ENCODE results near the gene MAML2. TPM values are rescaled to one million over a fixed set of nuclear protein-coding genes. Genes with fewer than 3 reads are reported as not detected.

MAML2 gene
- total RNA-seq, 5 donors from 2014 or later (not counting 1 experiment from before 2014, with no cell fraction given) = 30.4 to 66.7 (median 35.1) TPM

DNA sequence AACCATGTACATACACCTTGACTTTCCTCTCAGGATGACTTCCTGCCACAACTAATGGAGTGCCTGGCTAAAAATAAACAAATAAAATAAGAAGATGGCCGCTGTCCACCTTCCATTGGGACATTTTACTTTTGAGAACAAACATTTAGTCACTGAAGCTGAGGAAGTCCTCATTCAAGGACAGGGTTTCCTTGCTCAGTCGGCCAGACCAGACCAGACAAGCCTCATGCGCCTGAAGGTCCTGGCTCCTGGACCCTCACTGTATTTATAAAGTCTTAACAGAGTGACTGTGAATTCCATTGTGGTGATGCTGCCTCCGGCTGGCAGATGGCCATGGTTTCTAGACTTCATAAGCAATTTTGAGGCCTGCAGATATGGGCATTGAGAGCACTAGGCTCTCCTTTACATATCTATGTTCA lies 114.5 kb downstream of the MAML2 start:
- DNase-seq = no peak
- no peaks in the 10 kb centered on the region for H3K36me3 ChIP-seq (ENCODE audit: control insufficient read depth in 2 of 2, extremely low read depth in 1 of 2, insufficient read depth in 1 of 2, low read length in 1 of 2)
- WGBS (ENCODE audit: insufficient coverage) = 94% methylated on average over 3 of the region's 4 CpGs
- Mint-ChIP-seq H3K9me3 (no peaks in the 10 kb centered on the region), H3K4me1 (peaks cover 78 to 86% (median 84%) of the 10 kb centered on the region in 3 donors), H3K27ac (peak overlapping the region; percentile 85 to 92), H3K27me3 (no peaks in the 10 kb centered on the region), H3K4me3 (peak overlapping the region in 1 of 3 donors; percentile 47), H3K36me3 (peaks cover 29% of the 10 kb centered on the region)
- H3K4me3 ChIP-seq (ENCODE audit: control insufficient read depth in 1 of 2, extremely low read depth in 1 of 2, low read length in 1 of 2) = no peak overlapping the region
- H3K27ac ChIP-seq (ENCODE audit: low read length) = no peak overlapping the region
- H3K27me3 ChIP-seq (replicated peaks in 1 of 2; ENCODE audit: control insufficient read depth in 2 of 2, extremely low read depth in 1 of 2, insufficient read depth in 2 of 2, low read length in 1 of 2) = no peaks in the 10 kb centered on the region
- H3K9me3 ChIP-seq = no peaks in the 10 kb centered on the region
- CTCF ChIA-PET = interaction anchor here in 1 of 2 donors (0.8 kb wide), 1 partner anchor 114 kb away, joined by 4 read pairs; the partner anchor contains the start of gene MAML2
- POLR2A ChIA-PET = no interaction called here
- peaks cover 19 to 33% of the 10 kb centered on the region in 2 experiments for H3K4me1 ChIP-seq (ENCODE audit: control insufficient read depth in 1 of 2, extremely low read depth in 1 of 2, insufficient read depth in 2 of 2, low read length in 2 of 2)
- no peak for ATAC-seq (replicated peaks in 1 of 4)

DNA sequence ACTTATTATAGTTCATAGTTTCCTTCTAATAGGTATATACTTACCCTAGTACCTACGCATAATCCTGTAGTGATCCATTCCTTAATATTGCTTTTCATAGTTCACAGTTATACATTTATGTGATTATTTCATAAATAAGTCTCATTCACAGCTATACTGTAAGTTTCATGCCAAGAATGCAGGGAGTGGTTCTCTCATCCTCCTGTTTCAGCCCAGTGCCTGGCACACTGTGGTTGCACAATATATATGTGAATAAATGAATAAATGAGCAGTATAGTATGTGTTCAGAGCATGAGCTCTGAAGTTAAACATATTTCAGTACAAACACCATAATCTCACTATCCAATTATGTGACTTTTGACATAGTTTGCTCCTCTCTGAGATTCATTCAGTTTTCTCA lies 115.8 kb downstream of the MAML2 start:
- H3K4me1 Mint-ChIP-seq = peaks cover 83 to 94% (median 87%) of the 10 kb centered on the region in 3 donors
- no peaks in the 10 kb centered on the region for H3K27me3 Mint-ChIP-seq
- CTCF ChIA-PET = interaction anchor here in 1 of 2 donors (0.9 kb wide), 1 partner anchor 13 kb away, joined by 3 read pairs; no protein-coding TSS in a partner anchor
- WGBS (ENCODE audit: insufficient coverage) = no CpG with 5 or more reads among the region's 1 CpG
- Histone ChIP-seq H3K9me3 (no peaks in the 10 kb centered on the region), H3K36me3 (ENCODE audit: control insufficient read depth in 2 of 2, extremely low read depth in 1 of 2, insufficient read depth in 1 of 2, low read length in 1 of 2) (no peaks in the 10 kb centered on the region), H3K27me3 (replicated peaks in 1 of 2; ENCODE audit: control insufficient read depth in 2 of 2, extremely low read depth in 1 of 2, insufficient read depth in 2 of 2, low read length in 1 of 2) (no peaks in the 10 kb centered on the region), H3K4me3 (ENCODE audit: control insufficient read depth in 1 of 2, extremely low read depth in 1 of 2, low read length in 1 of 2) (no peak overlapping the region), H3K4me1 (ENCODE audit: control insufficient read depth in 1 of 2, extremely low read depth in 1 of 2, insufficient read depth in 2 of 2, low read length in 2 of 2) (peaks cover 21 to 37% of the 10 kb centered on the region in 2 experiments), H3K27ac (ENCODE audit: low read length) (no peak overlapping the region)
- POLR2A ChIA-PET = interaction anchor here (0.6 to 1.8 kb wide), 4 partner anchors 11 to 305 kb away, joined by 3 to 6 read pairs (median 4); no protein-coding TSS in a partner anchor
- no peak overlapping the region for H3K4me3 Mint-ChIP-seq
- DNase-seq (no peak), ATAC-seq (replicated peaks in 1 of 4) (no peak)
- H3K36me3 Mint-ChIP-seq = peaks cover 31% of the 10 kb centered on the region
- peak overlapping the region; percentile 73 to 85 for H3K27ac Mint-ChIP-seq
- H3K9me3 Mint-ChIP-seq = no peaks in the 10 kb centered on the region

DNA sequence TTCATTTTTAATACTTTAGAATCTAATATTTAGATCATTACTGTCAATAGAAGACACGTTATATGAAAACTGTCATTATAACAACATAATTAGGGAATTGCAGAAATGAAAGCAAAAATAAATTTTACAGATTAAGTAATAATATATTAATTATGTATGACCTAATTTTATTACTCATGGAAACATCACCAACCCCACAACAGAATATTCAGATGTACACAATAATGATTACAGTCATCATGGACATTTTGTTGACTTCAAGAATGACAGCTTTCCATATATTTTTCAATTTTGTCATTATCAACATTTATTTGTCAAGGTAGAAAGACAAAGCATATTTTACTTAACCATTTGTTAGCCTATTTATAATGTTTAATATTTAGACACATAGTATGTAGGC lies 119.9 kb downstream of the MAML2 start:
- no CpG with 5 or more reads among the region's 1 CpG for WGBS (ENCODE audit: insufficient coverage)
- no peaks in the 10 kb centered on the region for H3K9me3 Mint-ChIP-seq
- no peak overlapping the region for H3K4me3 Mint-ChIP-seq
- peaks cover 41 to 42% of the 10 kb centered on the region in 2 experiments for H3K4me1 ChIP-seq (ENCODE audit: control insufficient read depth in 1 of 2, extremely low read depth in 1 of 2, insufficient read depth in 2 of 2, low read length in 2 of 2)
- no peaks in the 10 kb centered on the region for H3K27me3 Mint-ChIP-seq
- H3K36me3 ChIP-seq (ENCODE audit: control insufficient read depth in 2 of 2, extremely low read depth in 1 of 2, insufficient read depth in 1 of 2, low read length in 1 of 2) = no peaks in the 10 kb centered on the region
- POLR2A ChIA-PET = no interaction called here
- H3K36me3 Mint-ChIP-seq = peaks cover 24% of the 10 kb centered on the region
- CTCF ChIA-PET = no interaction called here
- no peaks in the 10 kb centered on the region for H3K9me3 ChIP-seq
- no peak for DNase-seq
- H3K4me3 ChIP-seq (ENCODE audit: control insufficient read depth in 1 of 2, extremely low read depth in 1 of 2, low read length in 1 of 2) = no peak overlapping the region
- H3K27ac ChIP-seq (ENCODE audit: low read length) = no peak overlapping the region
- H3K27ac Mint-ChIP-seq = peak overlapping the region; percentile 74 to 84
- ATAC-seq (replicated peaks in 1 of 4) = no peak
- H3K4me1 Mint-ChIP-seq = peaks cover 80 to 92% (median 83%) of the 10 kb centered on the region in 3 donors
- H3K27me3 ChIP-seq (replicated peaks in 1 of 2; ENCODE audit: control insufficient read depth in 2 of 2, extremely low read depth in 1 of 2, insufficient read depth in 2 of 2, low read length in 1 of 2) = no peaks in the 10 kb centered on the region

DNA sequence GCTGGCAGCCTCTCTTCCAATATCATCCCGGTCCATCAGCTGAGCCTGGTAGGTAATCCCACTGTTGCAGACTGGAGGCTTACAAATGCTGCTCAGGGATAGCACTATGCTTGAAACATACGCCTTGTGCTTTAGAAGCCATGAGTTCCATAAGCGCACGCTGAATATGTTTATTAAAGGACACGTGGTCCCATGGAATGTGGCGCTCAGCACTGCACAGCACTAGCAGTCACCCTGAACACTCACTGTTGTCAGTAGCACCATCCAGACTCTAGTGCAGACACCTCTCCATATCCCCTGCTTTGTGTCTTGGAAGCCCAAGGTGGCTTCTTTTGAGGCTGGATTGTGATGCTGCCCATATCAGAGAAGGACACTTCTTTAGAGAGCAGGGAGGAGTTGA lies 120.9 kb downstream of the MAML2 start:
- ChIA-PET CTCF (interaction anchor here (0.5 to 1.1 kb wide), 4 partner anchors 52 to 167 kb away, joined by 3 to 6 read pairs (median 5); no protein-coding TSS in a partner anchor), POLR2A (interaction anchor here in 1 of 2 donors (0.6 kb wide), 1 partner anchor 179 kb away, joined by 5 read pairs; no protein-coding TSS in a partner anchor)
- peaks cover 40 to 50% of the 10 kb centered on the region in 2 experiments for H3K4me1 ChIP-seq (ENCODE audit: control insufficient read depth in 1 of 2, extremely low read depth in 1 of 2, insufficient read depth in 2 of 2, low read length in 2 of 2)
- DNase-seq (no peak), ATAC-seq (replicated peaks in 1 of 4) (no peak)
- H3K27ac ChIP-seq (ENCODE audit: low read length) = peak overlapping the region; percentile 43
- WGBS (ENCODE audit: insufficient coverage) = 99% methylated on average over 6 of the region's 6 CpGs
- Mint-ChIP-seq H3K4me3 (peak overlapping the region in 2 of 3 donors; percentile 11 to 52), H3K4me1 (peaks cover 80 to 92% (median 83%) of the 10 kb centered on the region in 3 donors), H3K36me3 (peaks cover 20% of the 10 kb centered on the region), H3K27ac (peak overlapping the region; percentile 89 to 91), H3K27me3 (no peaks in the 10 kb centered on the region), H3K9me3 (no peaks in the 10 kb centered on the region)
- H3K9me3 ChIP-seq = no peaks in the 10 kb centered on the region
- H3K36me3 ChIP-seq (ENCODE audit: control insufficient read depth in 2 of 2, extremely low read depth in 1 of 2, insufficient read depth in 1 of 2, low read length in 1 of 2) = no peaks in the 10 kb centered on the region
- no peak overlapping the region for H3K4me3 ChIP-seq (ENCODE audit: control insufficient read depth in 1 of 2, extremely low read depth in 1 of 2, low read length in 1 of 2)
- no peaks in the 10 kb centered on the region for H3K27me3 ChIP-seq (replicated peaks in 1 of 2; ENCODE audit: control insufficient read depth in 2 of 2, extremely low read depth in 1 of 2, insufficient read depth in 2 of 2, low read length in 1 of 2)

DNA sequence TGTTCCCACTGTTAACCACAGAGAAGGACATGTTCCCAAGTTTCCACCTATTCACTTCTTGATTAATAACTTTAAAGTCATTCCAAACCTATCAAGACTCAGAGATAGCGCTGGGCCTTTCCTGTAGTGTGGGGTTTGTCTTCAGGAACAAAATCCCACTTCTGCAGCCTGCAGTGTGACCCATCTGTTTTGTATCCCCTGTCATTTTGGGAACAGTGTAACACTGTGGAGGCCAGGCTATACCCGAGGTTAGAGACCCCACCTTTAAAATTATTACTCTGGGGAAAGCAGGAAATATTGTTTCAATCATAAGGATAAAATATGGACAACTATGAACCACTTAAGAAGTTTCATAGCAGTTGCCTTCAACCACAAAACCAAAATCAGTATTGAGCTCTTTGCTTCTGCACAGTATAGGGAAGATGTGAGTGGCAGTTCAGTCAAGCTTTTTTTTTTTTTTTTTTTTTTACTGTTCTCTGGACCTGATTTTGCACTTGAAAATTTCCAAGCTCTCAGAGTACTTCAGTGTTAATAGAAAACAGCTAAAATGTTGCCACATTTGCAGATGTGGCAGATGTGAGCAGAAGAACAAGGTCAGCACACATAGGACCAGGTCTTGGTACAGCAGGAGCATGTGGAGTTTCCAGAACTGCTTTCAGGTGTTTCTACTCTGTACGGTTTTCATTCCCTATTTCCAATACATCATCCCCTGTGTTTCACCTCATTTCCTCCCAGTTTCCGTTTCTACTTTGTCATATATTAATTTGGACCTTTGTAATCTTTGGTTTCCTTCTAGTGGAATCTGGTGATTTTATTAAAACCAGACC lies 121.5 kb downstream of the MAML2 start:
- Mint-ChIP-seq H3K27ac (peak overlapping the region; percentile 89 to 91), H3K27me3 (no peaks in the 10 kb centered on the region), H3K36me3 (peaks cover 20% of the 10 kb centered on the region), H3K9me3 (no peaks in the 10 kb centered on the region), H3K4me1 (peaks cover 82 to 92% (median 85%) of the 10 kb centered on the region in 3 donors), H3K4me3 (peak overlapping the region; percentile 11 to 52 (median 36))
- POLR2A ChIA-PET = interaction anchor here (0.6 to 0.7 kb wide), 4 partner anchors 19 to 179 kb away, joined by 5 to 10 read pairs (median 5); no protein-coding TSS in a partner anchor
- WGBS (ENCODE audit: insufficient coverage) = no CpG with 5 or more reads among the region's 4 CpGs
- peak; percentile 21 to 57 (median 46) for ATAC-seq (replicated peaks in 1 of 4)
- CTCF ChIA-PET = interaction anchor here (0.5 to 1.1 kb wide), 9 partner anchors 10 to 1067 kb away, joined by 3 to 10 read pairs (median 5); no protein-coding TSS in a partner anchor
- H3K4me3 ChIP-seq (ENCODE audit: control insufficient read depth in 1 of 2, extremely low read depth in 1 of 2, low read length in 1 of 2) = no peak overlapping the region
- H3K9me3 ChIP-seq = no peaks in the 10 kb centered on the region
- peaks cover 47 to 57% of the 10 kb centered on the region in 2 experiments for H3K4me1 ChIP-seq (ENCODE audit: control insufficient read depth in 1 of 2, extremely low read depth in 1 of 2, insufficient read depth in 2 of 2, low read length in 2 of 2)
- no peaks in the 10 kb centered on the region for H3K36me3 ChIP-seq (ENCODE audit: control insufficient read depth in 2 of 2, extremely low read depth in 1 of 2, insufficient read depth in 1 of 2, low read length in 1 of 2)
- no peak for DNase-seq
- H3K27ac ChIP-seq (ENCODE audit: low read length) = peak overlapping the region; percentile 90
- no peaks in the 10 kb centered on the region for H3K27me3 ChIP-seq (replicated peaks in 1 of 2; ENCODE audit: control insufficient read depth in 2 of 2, extremely low read depth in 1 of 2, insufficient read depth in 2 of 2, low read length in 1 of 2)

DNA sequence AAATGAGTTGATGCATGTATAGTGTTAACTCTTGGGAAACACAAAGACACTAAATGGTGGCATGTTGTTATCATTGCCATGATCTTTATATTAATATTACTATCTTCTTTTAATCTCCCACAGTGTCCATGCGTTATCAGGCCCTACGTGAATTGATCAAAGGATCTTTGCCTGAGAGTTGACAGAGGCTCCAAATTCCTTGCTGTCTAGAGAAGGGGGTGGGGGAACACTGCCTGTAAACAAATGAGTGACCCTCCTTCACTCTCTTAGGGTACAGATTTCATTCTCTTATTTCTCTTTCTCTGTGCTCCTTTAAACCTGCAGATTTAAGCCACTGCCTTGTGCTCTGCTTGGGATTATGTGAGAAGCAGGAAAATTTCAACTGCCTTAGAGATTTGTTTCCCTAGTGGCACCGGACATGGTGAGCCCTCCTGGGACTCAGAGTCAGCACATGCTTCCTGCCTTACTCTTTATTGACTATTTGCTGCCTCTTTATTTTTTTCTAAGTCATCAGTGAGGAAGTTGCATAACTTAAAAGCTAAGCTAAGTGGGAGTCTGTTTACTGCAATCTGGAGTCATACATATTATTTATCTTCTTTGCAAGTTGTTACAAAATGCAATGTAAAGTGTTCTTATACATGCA lies 122.9 kb downstream of the MAML2 start:
- peaks cover 86 to 93% (median 88%) of the 10 kb centered on the region in 3 donors for H3K4me1 Mint-ChIP-seq
- Histone ChIP-seq H3K27ac (ENCODE audit: low read length) (peak overlapping the region; percentile 90), H3K27me3 (replicated peaks in 1 of 2; ENCODE audit: control insufficient read depth in 2 of 2, extremely low read depth in 1 of 2, insufficient read depth in 2 of 2, low read length in 1 of 2) (no peaks in the 10 kb centered on the region), H3K4me1 (ENCODE audit: control insufficient read depth in 1 of 2, extremely low read depth in 1 of 2, insufficient read depth in 2 of 2, low read length in 2 of 2) (peaks cover 54 to 67% of the 10 kb centered on the region in 2 experiments), H3K4me3 (ENCODE audit: control insufficient read depth in 1 of 2, extremely low read depth in 1 of 2, low read length in 1 of 2) (no peak overlapping the region), H3K9me3 (no peaks in the 10 kb centered on the region), H3K36me3 (ENCODE audit: control insufficient read depth in 2 of 2, extremely low read depth in 1 of 2, insufficient read depth in 1 of 2, low read length in 1 of 2) (no peaks in the 10 kb centered on the region)
- peak overlapping the region; percentile 89 to 99 for H3K27ac Mint-ChIP-seq
- 0% methylated on average over 1 of the region's 3 CpGs for WGBS (ENCODE audit: insufficient coverage)
- CTCF ChIA-PET = interaction anchor here in 1 of 2 donors (0.9 kb wide), 1 partner anchor 47 kb away, joined by 3 read pairs; no protein-coding TSS in a partner anchor
- no peaks in the 10 kb centered on the region for H3K27me3 Mint-ChIP-seq
- H3K36me3 Mint-ChIP-seq = peaks cover 19% of the 10 kb centered on the region
- no peaks in the 10 kb centered on the region for H3K9me3 Mint-ChIP-seq
- POLR2A ChIA-PET = interaction anchor here in 1 of 2 donors (0.5 kb wide), 1 partner anchor 122 kb away, joined by 3 read pairs; no protein-coding TSS in a partner anchor
- DNase-seq (no peak), ATAC-seq (replicated peaks in 1 of 4) (peak in 3 of 4 experiments; percentile 24 to 47 (median 36))
- peak overlapping the region; percentile 22 to 57 (median 49) for H3K4me3 Mint-ChIP-seq
